ENCODE data around the gene PLD5. TPM values are rescaled to one million over a fixed set of nuclear protein-coding genes. Genes with fewer than 3 reads are reported as not detected.

PLD5 gene
- total RNA-seq, 1 experiment from 2014 or later: 1.8 TPM

- no peaks in the 10 kb centered on the region for H3K36me3 Mint-ChIP-seq (ENCODE audit: insufficient read depth, unreplicated experiment)
- H3K27ac Mint-ChIP-seq (ENCODE audit: unreplicated experiment): no peak overlapping the region
- intact Hi-C loops (cut with micrococcal nuclease; ENCODE audit: unreplicated experiment): no loop called here
- no peak overlapping the region for H3K4me3 ChIP-seq (ENCODE audit: low read depth, low read length)
- no peaks in the 10 kb centered on the region for H3K4me1 Mint-ChIP-seq (ENCODE audit: low read depth, unreplicated experiment)
- no peak overlapping the region for H3K4me3 Mint-ChIP-seq (ENCODE audit: unreplicated experiment)
- no peaks in the 10 kb centered on the region for H3K9me3 Mint-ChIP-seq (ENCODE audit: unreplicated experiment)
- H3K9me3 ChIP-seq: no peaks in the 10 kb centered on the region
- H3K27me3 Mint-ChIP-seq (ENCODE audit: insufficient read depth, unreplicated experiment): no peaks in the 10 kb centered on the region
- no peaks in the 10 kb centered on the region for H3K27me3 ChIP-seq (replicated peaks; ENCODE audit: control insufficient read depth, insufficient read depth, low read length)
- POLR2A ChIA-PET: no interaction called here
- no peak for TF ChIP-seq CTCF (IDR thresholded peaks at IDR 0.05; ENCODE audit: insufficient read depth in 1 of 2, low read depth in 1 of 2, low read length in 1 of 2, severe bottlenecking in 1 of 2, unreplicated experiment in 1 of 2)
- H3K4me1 ChIP-seq: no peaks in the 10 kb centered on the region
- no peak for DNase-seq
- no peaks in the 10 kb centered on the region for H3K36me3 ChIP-seq (ENCODE audit: control insufficient read depth, insufficient read depth, low read length)
- CTCF ChIA-PET: no interaction called here
- no TSS peak for BruUV-seq (replicated peaks)
These were observed 434.6 kb downstream of the PLD5 start for GRCh38 chr1:242089911-242090310.

- no peak for DNase-seq
- no peaks in the 10 kb centered on the region for H3K36me3 Mint-ChIP-seq (ENCODE audit: insufficient read depth, unreplicated experiment)
- no peaks in the 10 kb centered on the region for H3K4me1 ChIP-seq
- no peaks in the 10 kb centered on the region for H3K4me1 Mint-ChIP-seq (ENCODE audit: low read depth, unreplicated experiment)
- no TSS peak for BruUV-seq (replicated peaks)
- no peaks in the 10 kb centered on the region for H3K27me3 ChIP-seq (replicated peaks; ENCODE audit: control insufficient read depth, insufficient read depth, low read length)
- no peaks in the 10 kb centered on the region for H3K9me3 Mint-ChIP-seq (ENCODE audit: unreplicated experiment)
- TF ChIP-seq CTCF (IDR thresholded peaks at IDR 0.05; ENCODE audit: insufficient read depth in 1 of 2, low read depth in 1 of 2, low read length in 1 of 2, severe bottlenecking in 1 of 2, unreplicated experiment in 1 of 2): no peak
- intact Hi-C loops (cut with micrococcal nuclease; ENCODE audit: unreplicated experiment): no loop called here
- no peaks in the 10 kb centered on the region for H3K27me3 Mint-ChIP-seq (ENCODE audit: insufficient read depth, unreplicated experiment)
- H3K4me3 Mint-ChIP-seq (ENCODE audit: unreplicated experiment): no peak overlapping the region
- CTCF ChIA-PET: no interaction called here
- POLR2A ChIA-PET: no interaction called here
- H3K27ac Mint-ChIP-seq (ENCODE audit: unreplicated experiment): no peak overlapping the region
- H3K36me3 ChIP-seq (ENCODE audit: control insufficient read depth, insufficient read depth, low read length): no peaks in the 10 kb centered on the region
- H3K4me3 ChIP-seq (ENCODE audit: low read depth, low read length): no peak overlapping the region
- no peaks in the 10 kb centered on the region for H3K9me3 ChIP-seq
These were observed 435.6 kb downstream of the PLD5 start for GRCh38 chr1:242088875-242089274.

GRCh38 chr1:242086706-242087105 lies 437.8 kb downstream of the PLD5 start:
- no TSS peak for BruUV-seq (replicated peaks)
- TF ChIP-seq CTCF (IDR thresholded peaks at IDR 0.05; ENCODE audit: insufficient read depth in 1 of 2, low read depth in 1 of 2, low read length in 1 of 2, severe bottlenecking in 1 of 2, unreplicated experiment in 1 of 2): no peak
- Histone ChIP-seq H3K4me1 (no peaks in the 10 kb centered on the region), H3K4me3 (ENCODE audit: low read depth, low read length) (no peak overlapping the region), H3K9me3 (no peaks in the 10 kb centered on the region), H3K36me3 (ENCODE audit: control insufficient read depth, insufficient read depth, low read length) (no peaks in the 10 kb centered on the region), H3K27me3 (replicated peaks; ENCODE audit: control insufficient read depth, insufficient read depth, low read length) (no peaks in the 10 kb centered on the region)
- intact Hi-C loops (cut with micrococcal nuclease; ENCODE audit: unreplicated experiment): no loop called here
- CTCF ChIA-PET: no interaction called here
- Mint-ChIP-seq H3K36me3 (ENCODE audit: insufficient read depth, unreplicated experiment) (no peaks in the 10 kb centered on the region), H3K9me3 (ENCODE audit: unreplicated experiment) (no peaks in the 10 kb centered on the region), H3K4me3 (ENCODE audit: unreplicated experiment) (no peak overlapping the region), H3K27ac (ENCODE audit: unreplicated experiment) (no peak overlapping the region), H3K27me3 (ENCODE audit: insufficient read depth, unreplicated experiment) (no peaks in the 10 kb centered on the region), H3K4me1 (ENCODE audit: low read depth, unreplicated experiment) (no peaks in the 10 kb centered on the region)
- no peak for DNase-seq
- POLR2A ChIA-PET: no interaction called here
